ENCODE results near the gene PACRG. TPM values are rescaled to one million over a fixed set of nuclear protein-coding genes. Genes with fewer than 3 reads are reported as not detected.

The PACRG gene
- total RNA-seq, 1 donor from 2014 or later: 2.4 TPM

GRCh38 chr6:163192591-163192990 is 464.8 kb downstream of the PACRG start:
- Mint-ChIP-seq H3K4me3 (ENCODE audit: low read depth) (no peak overlapping the region), H3K4me1 (ENCODE audit: low read depth) (peaks cover 14% of the 10 kb centered on the region)

GRCh38 chr6:163193326-163193725 is 465.6 kb downstream of the PACRG start:
- Mint-ChIP-seq H3K36me3 (ENCODE audit: insufficient read depth) (no peaks in the 10 kb centered on the region), H3K27ac (no peak overlapping the region)

More at GRCh38 chr6:163192591-163192990, 464.8 kb downstream of the PACRG start:
- TF ChIP-seq CTCF (IDR thresholded peaks at IDR 0.05; ENCODE audit: unreplicated experiment): no peak
- H3K36me3 Mint-ChIP-seq (ENCODE audit: insufficient read depth): no peaks in the 10 kb centered on the region
- peaks cover 6% of the 10 kb centered on the region for H3K9me3 Mint-ChIP-seq (ENCODE audit: low read depth)
- H3K27me3 Mint-ChIP-seq: peaks cover 41% of the 10 kb centered on the region
- H3K27ac Mint-ChIP-seq: no peak overlapping the region
- DNase-seq (ENCODE audit: low spot score, unreplicated experiment): no peak

GRCh38 chr6:163195721-163196691 is 468.2 kb downstream of the PACRG start:
- TF ChIP-seq CTCF (IDR thresholded peaks at IDR 0.05; ENCODE audit: unreplicated experiment): no peak
- Mint-ChIP-seq H3K27ac (no peak overlapping the region), H3K4me3 (ENCODE audit: low read depth) (no peak overlapping the region), H3K4me1 (ENCODE audit: low read depth) (peaks cover 14% of the 10 kb centered on the region), H3K9me3 (ENCODE audit: low read depth) (peaks cover 6% of the 10 kb centered on the region), H3K36me3 (ENCODE audit: insufficient read depth) (no peaks in the 10 kb centered on the region), H3K27me3 (peaks cover 29% of the 10 kb centered on the region)
- no peak for DNase-seq (ENCODE audit: low spot score, unreplicated experiment)

More at GRCh38 chr6:163193326-163193725, 465.6 kb downstream of the PACRG start:
- no peak overlapping the region for H3K4me3 Mint-ChIP-seq (ENCODE audit: low read depth)
- H3K9me3 Mint-ChIP-seq (ENCODE audit: low read depth): peaks cover 6% of the 10 kb centered on the region
- peaks cover 14% of the 10 kb centered on the region for H3K4me1 Mint-ChIP-seq (ENCODE audit: low read depth)
- peaks cover 37% of the 10 kb centered on the region for H3K27me3 Mint-ChIP-seq
- DNase-seq (ENCODE audit: low spot score, unreplicated experiment): no peak
- TF ChIP-seq CTCF (IDR thresholded peaks at IDR 0.05; ENCODE audit: unreplicated experiment): no peak

GRCh38 chr6:163197839-163198238 is 470.1 kb downstream of the PACRG start:
- H3K27ac Mint-ChIP-seq: no peak overlapping the region
- H3K36me3 Mint-ChIP-seq (ENCODE audit: insufficient read depth): no peaks in the 10 kb centered on the region
- H3K27me3 Mint-ChIP-seq: peaks cover 23% of the 10 kb centered on the region
- no peak for DNase-seq (ENCODE audit: low spot score, unreplicated experiment)
- H3K9me3 Mint-ChIP-seq (ENCODE audit: low read depth): peaks cover 4% of the 10 kb centered on the region
- no peak overlapping the region for H3K4me3 Mint-ChIP-seq (ENCODE audit: low read depth)
- H3K4me1 Mint-ChIP-seq (ENCODE audit: low read depth): no peaks in the 10 kb centered on the region
- TF ChIP-seq CTCF (IDR thresholded peaks at IDR 0.05; ENCODE audit: unreplicated experiment): no peak

GRCh38 chr6:163198396-163198795 is 470.6 kb downstream of the PACRG start:
- no peak for DNase-seq (ENCODE audit: low spot score, unreplicated experiment)
- peaks cover 23% of the 10 kb centered on the region for H3K27me3 Mint-ChIP-seq
- no peak overlapping the region for H3K27ac Mint-ChIP-seq
- TF ChIP-seq CTCF (IDR thresholded peaks at IDR 0.05; ENCODE audit: unreplicated experiment): no peak
- no peaks in the 10 kb centered on the region for H3K4me1 Mint-ChIP-seq (ENCODE audit: low read depth)
- peaks cover 4% of the 10 kb centered on the region for H3K9me3 Mint-ChIP-seq (ENCODE audit: low read depth)
- no peak overlapping the region for H3K4me3 Mint-ChIP-seq (ENCODE audit: low read depth)
- no peaks in the 10 kb centered on the region for H3K36me3 Mint-ChIP-seq (ENCODE audit: insufficient read depth)

Measured in progenitor cell of endocrine pancreas (in vitro differentiated cells).